Ishikawa (cell line): ENCODE results near the gene GALK1.

Experiments
- CEBPB ChIP-seq: IDR thresholded peaks from 2 replicates; pipeline ENCODE4 v1.6.1; 2012
- EP300 ChIP-seq: IDR thresholded peaks from 2 replicates; pipeline ENCODE4 v1.6.1; 2012; ENCODE audit warnings: borderline replicate concordance
- MAX ChIP-seq: IDR thresholded peaks from 2 replicates; pipeline ENCODE4 v1.6.1; 2012
- NFIC ChIP-seq: IDR thresholded peaks from 2 replicates; pipeline ENCODE4 v1.6.1; 2012
- TEAD4 ChIP-seq: IDR thresholded peaks from 2 replicates; pipeline ENCODE4 v1.6.1; 2012
- YY1 ChIP-seq: IDR thresholded peaks from 2 replicates; pipeline ENCODE4 v1.6.1; 2012; ENCODE audit warnings: low read depth
- ZBTB7A ChIP-seq: IDR thresholded peaks from 2 replicates; pipeline ENCODE4 v1.6.1; 2012; ENCODE audit warnings: low read depth

GRCh38 chr17:75811174-75811573 is 46.2 kb upstream of the GALK1 start:
- TF ChIP-seq NFIC (no peak), YY1 (no peak), MAX (no peak), EP300 (no peak), ZBTB7A (no peak), TEAD4 (no peak), CEBPB (no peak)
